ENCODE data around the gene JDP2. TPM values are rescaled to one million over a fixed set of nuclear protein-coding genes. Genes with fewer than 3 reads are reported as not detected.

JDP2 gene
- total RNA-seq, 1 experiment from 2014 or later: 22.8 TPM

DNA sequence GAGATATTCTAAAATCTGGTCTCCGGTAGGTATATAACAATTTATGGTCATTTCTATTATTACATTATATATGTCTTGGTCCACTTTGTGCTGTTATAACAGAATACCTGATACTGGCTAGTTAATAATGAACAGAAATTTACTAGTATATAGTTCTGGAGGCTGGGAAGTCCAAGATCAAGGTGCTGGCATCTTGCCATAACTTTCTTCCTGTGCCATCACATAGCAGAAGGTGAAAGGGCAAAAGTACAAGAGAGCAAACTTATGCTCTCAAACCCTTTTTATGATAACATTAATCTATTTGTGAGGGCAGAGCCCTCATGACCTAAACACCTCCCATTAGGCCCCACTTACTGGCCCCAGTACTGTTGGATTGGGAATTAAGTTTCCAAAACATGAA lies 76.6 kb downstream of the JDP2 start:
- no peak for DNase-seq
- WGBS (ENCODE audit: extremely low coverage, insufficient read length, low lambda C conversion rate): no CpG with 5 or more reads among the region's 1 CpG
- Histone ChIP-seq H3K27ac (ENCODE audit: insufficient read length, low read depth, low read length) (no peak overlapping the region), H4K20me1 (ENCODE audit: control insufficient read depth, insufficient read depth, insufficient read length) (no peaks in the 10 kb centered on the region), H3K79me1 (ENCODE audit: insufficient read depth, low read depth, low read length, poor library complexity, severe bottlenecking) (no peaks in the 10 kb centered on the region), H2BK12ac (ENCODE audit: insufficient read length, low read depth, low read length) (no peak overlapping the region), H4K91ac (ENCODE audit: insufficient read length, low read depth, low read length) (no peak overlapping the region), H3K9ac (ENCODE audit: extremely low read depth, insufficient read length, low read length) (no peak overlapping the region), H2AK5ac (ENCODE audit: insufficient read length, low read length) (no peak overlapping the region), H3K56ac (ENCODE audit: insufficient read length, low read depth, low read length) (no peak overlapping the region), H2BK20ac (ENCODE audit: low read depth, low read length, poor library complexity, severe bottlenecking) (no peak overlapping the region), H4K8ac (replicated peaks; ENCODE audit: insufficient read length, low read depth, low read length) (no peak overlapping the region), H3K4me1 (ENCODE audit: insufficient read depth, low read length) (no peaks in the 10 kb centered on the region), H2AFZ (ENCODE audit: low read length) (no peak overlapping the region), H3K18ac (ENCODE audit: insufficient read length, low read depth, low read length) (no peak overlapping the region), H3K14ac (ENCODE audit: insufficient read depth, low read length) (no peak overlapping the region), H3K27me3 (ENCODE audit: insufficient read depth, low read length) (no peaks in the 10 kb centered on the region), H3K79me2 (ENCODE audit: insufficient read depth, low read length) (no peaks in the 10 kb centered on the region), H3K4me2 (ENCODE audit: insufficient read depth, insufficient read length, low read length) (no peak overlapping the region), H3K9me3 (ENCODE audit: control insufficient read depth, low read depth, low read length) (no peaks in the 10 kb centered on the region), H3K4ac (ENCODE audit: low read depth, low read length) (no peak overlapping the region), H3K23ac (ENCODE audit: insufficient read length, low read depth, low read length) (no peak overlapping the region), H2BK120ac (ENCODE audit: low read depth, low read length, poor library complexity, severe bottlenecking) (no peak overlapping the region), H3T11ph (ENCODE audit: low read length) (no peak overlapping the region), H2BK15ac (ENCODE audit: low read depth, low read length) (no peak overlapping the region), H4K5ac (ENCODE audit: insufficient read length, low read depth, low read length) (no peak overlapping the region), H3K23me2 (ENCODE audit: insufficient read length, low read depth, low read length, poor library complexity, severe bottlenecking) (no peaks in the 10 kb centered on the region), H2BK5ac (ENCODE audit: insufficient read length, low read length) (no peak overlapping the region)
- no peaks in the 10 kb centered on the region for H3K27me3 Mint-ChIP-seq (ENCODE audit: low read depth)
- peaks cover 2 to 3% of the 10 kb centered on the region in 2 experiments; a peak in 3 of 5 replicates for H3K9me3 Mint-ChIP-seq
- no peak overlapping the region for H3K4me3 Mint-ChIP-seq
- no peaks in the 10 kb centered on the region for H3K4me1 Mint-ChIP-seq
- H3K36me3 Mint-ChIP-seq (ENCODE audit: insufficient read depth in 1 of 3, low read depth in 3 of 3): 0 out of 7 replicates have a peak, but pooled peaks cover 0 to 2% (median 0%) of the 10 kb centered on the region in 3 experiments
- TF ChIP-seq, protein P1, sequence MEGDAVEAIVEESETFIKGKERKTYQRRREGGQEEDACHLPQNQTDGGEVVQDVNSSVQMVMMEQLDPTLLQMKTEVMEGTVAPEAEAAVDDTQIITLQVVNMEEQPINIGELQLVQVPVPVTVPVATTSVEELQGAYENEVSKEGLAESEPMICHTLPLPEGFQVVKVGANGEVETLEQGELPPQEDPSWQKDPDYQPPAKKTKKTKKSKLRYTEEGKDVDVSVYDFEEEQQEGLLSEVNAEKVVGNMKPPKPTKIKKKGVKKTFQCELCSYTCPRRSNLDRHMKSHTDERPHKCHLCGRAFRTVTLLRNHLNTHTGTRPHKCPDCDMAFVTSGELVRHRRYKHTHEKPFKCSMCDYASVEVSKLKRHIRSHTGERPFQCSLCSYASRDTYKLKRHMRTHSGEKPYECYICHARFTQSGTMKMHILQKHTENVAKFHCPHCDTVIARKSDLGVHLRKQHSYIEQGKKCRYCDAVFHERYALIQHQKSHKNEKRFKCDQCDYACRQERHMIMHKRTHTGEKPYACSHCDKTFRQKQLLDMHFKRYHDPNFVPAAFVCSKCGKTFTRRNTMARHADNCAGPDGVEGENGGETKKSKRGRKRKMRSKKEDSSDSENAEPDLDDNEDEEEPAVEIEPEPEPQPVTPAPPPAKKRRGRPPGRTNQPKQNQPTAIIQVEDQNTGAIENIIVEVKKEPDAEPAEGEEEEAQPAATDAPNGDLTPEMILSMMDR (conservative IDR thresholded peaks at IDR 0.05): no peak
- H3K27ac Mint-ChIP-seq: no peak overlapping the region
